ENCODE measurements around the gene GPATCH3. TPM values are rescaled to one million over a fixed set of nuclear protein-coding genes. Genes with fewer than 3 reads are reported as not detected.
"Not testable (repeated sequence)": the region's sequence is repeated elsewhere in the genome, so short reads cannot be mapped to it uniquely, and the experiment has no call there.

Gene GPATCH3
- 6.7 and 10.2 TPM in 2 replicates for total RNA-seq

DNA sequence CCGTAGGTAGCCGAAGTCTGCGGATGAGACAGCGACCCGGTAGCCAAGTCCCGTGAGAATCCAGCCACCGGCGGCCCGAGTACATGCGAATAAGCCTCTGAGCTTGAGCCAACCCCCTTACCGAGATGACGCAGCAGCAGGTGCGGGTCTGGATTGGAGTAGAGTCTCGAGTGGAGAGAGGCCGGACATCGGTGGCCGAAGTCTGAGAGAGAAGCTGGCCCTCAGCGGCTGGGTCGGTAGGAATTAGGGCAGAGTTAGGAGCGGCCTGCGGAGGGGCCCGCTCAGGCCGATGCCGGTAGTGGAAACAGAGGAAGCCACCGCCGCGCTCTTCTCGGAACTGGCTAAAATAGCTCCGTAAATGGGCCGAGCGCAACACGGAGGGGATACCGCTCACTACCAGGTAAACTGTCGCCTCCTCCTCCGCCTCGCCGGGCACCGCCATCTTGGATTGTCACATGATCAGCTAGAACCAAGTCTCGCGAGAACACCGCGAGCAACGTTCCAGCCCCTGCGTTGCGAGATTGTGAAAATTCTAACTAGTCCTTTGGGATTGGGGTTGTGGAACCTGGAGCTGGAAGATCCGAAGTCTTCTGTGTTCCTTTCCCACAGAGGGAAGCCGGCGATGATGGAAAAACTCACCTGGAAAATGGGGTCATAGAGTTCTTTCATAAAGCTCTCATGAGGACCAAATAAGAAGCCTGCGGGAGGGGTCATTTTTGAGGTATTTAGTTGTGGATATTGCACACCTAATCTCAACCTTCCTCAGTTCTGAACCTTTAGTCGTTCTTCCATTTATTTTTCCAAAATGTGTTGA is at the start of gene GPATCH3:
Gene GPATCH3 (minus strand): TSS at position 467 of the 814 bp plus-strand sequence. CDS start 25 bp downstream, at position 442.
- TF ChIP-seq CTCF (conservative IDR thresholded peaks at IDR 0.05; ENCODE audit: low read depth, low read length) = no peak
- H3K4me3 ChIP-seq (ENCODE audit: low read depth, low read length) = peak within 1 kb of the TSS; percentile 69
- DNase-seq (ENCODE audit: low read depth) = peak; percentile 75

DNA sequence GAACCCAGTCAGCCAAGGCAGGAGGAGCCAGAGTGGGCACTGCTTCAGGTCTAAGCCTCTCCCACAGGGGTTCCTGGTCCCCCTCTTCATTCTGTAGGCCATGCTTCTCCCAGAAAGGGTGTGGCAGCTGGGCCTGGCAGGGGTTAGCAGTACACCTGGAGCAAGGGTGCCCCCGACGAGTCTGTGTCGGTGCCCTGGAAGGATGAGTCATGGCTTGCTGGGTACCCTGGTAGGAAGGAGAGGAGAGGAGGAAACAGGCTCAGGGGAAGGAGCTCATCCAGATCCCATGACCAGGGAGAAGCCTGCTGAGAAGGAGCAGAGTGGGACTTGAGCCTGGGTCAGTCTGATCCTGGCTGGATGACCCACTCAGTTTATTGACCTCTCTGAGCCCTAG is 49.7 kb upstream of the GPATCH3 start:
- no peak for TF ChIP-seq CTCF (conservative IDR thresholded peaks at IDR 0.05; ENCODE audit: low read depth, low read length)
- H3K4me3 ChIP-seq (ENCODE audit: low read depth, low read length) = no peak overlapping the region
- no peak for DNase-seq (ENCODE audit: low read depth)

DNA sequence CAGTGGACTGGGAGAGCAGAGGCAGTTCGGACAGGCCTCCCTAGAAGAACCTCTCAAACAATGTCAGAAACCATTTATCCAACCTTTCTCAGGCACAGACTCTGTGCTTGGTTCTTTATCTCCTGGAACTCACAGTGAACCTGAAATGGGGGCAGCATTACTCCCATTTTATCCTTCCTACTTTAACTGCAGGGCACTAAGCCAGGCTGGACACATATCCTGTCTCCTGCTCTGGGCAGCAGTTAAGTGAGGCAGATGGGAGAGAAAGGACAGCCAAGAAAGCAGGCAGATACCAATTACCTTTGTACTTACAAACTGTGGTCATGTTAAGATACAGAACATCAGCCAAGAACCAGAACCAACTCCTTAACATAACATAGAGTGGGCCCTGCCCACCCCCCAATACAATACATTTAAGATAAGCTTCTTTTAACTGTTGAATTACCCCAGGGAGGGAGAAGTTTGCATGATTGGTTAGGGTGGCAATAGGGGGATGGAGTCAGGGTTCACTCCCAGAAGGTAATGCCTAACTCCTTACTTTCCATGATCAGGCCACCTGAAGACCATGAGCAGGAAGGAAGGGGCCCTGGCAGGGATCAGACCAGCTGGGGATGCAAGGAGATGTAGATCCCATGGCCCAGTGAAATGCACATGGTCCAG is 49.1 kb upstream of the GPATCH3 start:
- DNase-seq (ENCODE audit: low read depth) = no peak
- no peak for TF ChIP-seq CTCF (conservative IDR thresholded peaks at IDR 0.05; ENCODE audit: low read depth, low read length)
- H3K4me3 ChIP-seq (ENCODE audit: low read depth, low read length) = no peak overlapping the region

DNA sequence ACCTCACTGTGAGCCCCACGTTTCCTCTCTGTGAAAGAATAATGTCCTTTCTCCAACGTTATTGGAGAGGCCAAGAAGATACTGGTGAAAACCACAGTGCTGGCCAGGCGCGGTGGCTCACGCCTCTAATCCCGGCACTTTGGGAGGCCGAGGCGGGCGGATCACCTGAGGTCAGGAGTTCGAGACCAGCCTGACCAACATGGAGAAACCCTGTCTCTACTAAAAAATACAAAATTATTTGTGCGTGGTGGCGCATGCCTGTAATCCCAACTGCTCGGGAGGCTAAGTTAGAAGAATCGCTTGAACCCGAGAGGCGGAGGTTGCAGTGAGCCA is 48.4 kb upstream of the GPATCH3 start:
- not testable (repeated sequence) for DNase-seq (ENCODE audit: low read depth); H3K4me3 ChIP-seq (ENCODE audit: low read depth, low read length)

GRCh38 chr1:26946270-26946669 is 46.0 kb upstream of the GPATCH3 start:
- TF ChIP-seq CTCF (conservative IDR thresholded peaks at IDR 0.05; ENCODE audit: low read depth, low read length) = no peak
- no peak for DNase-seq (ENCODE audit: low read depth)
- H3K4me3 ChIP-seq (ENCODE audit: low read depth, low read length) = no peak overlapping the region

- no peak overlapping the region for H3K4me3 ChIP-seq (ENCODE audit: low read depth, low read length)
- no peak for DNase-seq (ENCODE audit: low read depth)
- no peak for TF ChIP-seq CTCF (conservative IDR thresholded peaks at IDR 0.05; ENCODE audit: low read depth, low read length)
Measured at GRCh38 chr1:26945728-26946127, 45.5 kb upstream of the GPATCH3 start.

DNA sequence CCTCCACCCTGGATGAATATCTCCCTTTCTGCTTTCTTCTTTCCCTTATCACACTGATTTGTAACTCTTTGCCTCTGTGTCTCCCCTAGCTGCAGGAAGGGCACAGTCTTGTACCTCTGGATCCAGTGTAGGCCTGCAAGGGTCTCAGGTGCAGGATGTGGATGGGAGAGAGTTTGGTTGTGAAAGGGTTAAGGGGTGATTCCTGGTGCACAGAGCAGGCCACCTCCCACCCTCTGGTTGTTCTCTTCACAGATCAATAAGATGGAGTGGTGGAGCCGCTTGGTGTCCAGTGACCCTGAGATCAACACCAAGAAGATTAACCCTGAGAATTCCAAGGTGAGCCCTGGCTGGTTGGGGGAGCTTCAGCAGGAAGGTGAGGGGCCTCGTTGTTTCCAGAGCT is 44.9 kb upstream of the GPATCH3 start:
- no peak overlapping the region for H3K4me3 ChIP-seq (ENCODE audit: low read depth, low read length)
- no peak for TF ChIP-seq CTCF (conservative IDR thresholded peaks at IDR 0.05; ENCODE audit: low read depth, low read length)
- DNase-seq (ENCODE audit: low read depth) = no peak

Measured in epithelial cell of proximal tubule (primary cell).